Measurements from ENCODE around the gene HOXB13.

DNA sequence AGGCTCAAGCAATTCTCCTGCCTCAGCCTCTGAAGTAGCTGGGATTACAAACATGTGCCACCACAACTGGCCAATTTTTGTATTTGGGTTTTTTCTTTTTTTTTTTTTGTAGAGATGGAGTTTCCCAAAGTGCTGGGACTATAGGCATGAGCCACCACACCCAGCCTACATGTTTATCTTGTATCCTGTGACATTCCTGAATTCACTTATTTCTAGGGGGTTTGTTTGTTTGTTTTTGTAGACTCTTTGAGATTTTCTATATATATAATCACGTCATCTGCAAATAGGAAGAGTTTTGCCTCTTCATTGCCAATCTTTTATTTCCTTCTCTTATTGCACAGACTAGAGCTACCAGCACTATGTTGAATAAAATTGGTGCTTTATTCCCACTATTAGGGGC, 35.4 kb downstream of the HOXB13 start:
- no peak for TF ChIP-seq REST (IDR thresholded peaks at IDR 0.05; ENCODE audit: low read depth)
- TF ChIP-seq, protein P1, sequence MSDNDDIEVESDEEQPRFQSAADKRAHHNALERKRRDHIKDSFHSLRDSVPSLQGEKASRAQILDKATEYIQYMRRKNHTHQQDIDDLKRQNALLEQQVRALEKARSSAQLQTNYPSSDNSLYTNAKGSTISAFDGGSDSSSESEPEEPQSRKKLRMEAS (IDR thresholded peaks at IDR 0.05) = no peak
- no peak for TF ChIP-seq CREB1 (IDR thresholded peaks at IDR 0.05; ENCODE audit: low read depth)
- TF ChIP-seq TAF1 (IDR thresholded peaks at IDR 0.05; ENCODE audit: low read depth) = no peak
